GM19043 (cell line): ENCODE data around the gene PSME1.

Experiments used
- ATAC-seq: cut with Tn5 transposase; IDR thresholded peaks from one replicate; pipeline ENCODE4 v1.9.1; 2021; ENCODE audit warnings: low read depth; ENCODE audit not compliant: unreplicated experiment

The PSME1 gene

GRCh38 chr14:24135834-24136683 lies at the start of gene PSME1:
TSS of gene PSME1 (plus strand) at chr14:24136194. CDS start at chr14:24136263, 69 bp downstream.
- peak; percentile 93 for ATAC-seq

- ATAC-seq: no peak
Observed at GRCh38 chr14:24087004-24087403, 49.0 kb upstream of the PSME1 start.

- no peak for ATAC-seq
Observed at GRCh38 chr14:24088095-24088494, 47.9 kb upstream of the PSME1 start.

- ATAC-seq: no peak
Observed at GRCh38 chr14:24089890-24090289, 46.1 kb upstream of the PSME1 start.

- no peak for ATAC-seq
Observed at GRCh38 chr14:24092110-24092504, 43.9 kb upstream of the PSME1 start.

- ATAC-seq: no peak
Observed at GRCh38 chr14:24092505-24093206, 43.3 kb upstream of the PSME1 start.

GRCh38 chr14:24093207-24093900 lies 42.6 kb upstream of the PSME1 start:
- ATAC-seq: no peak

- ATAC-seq: peak; percentile 39
Observed at GRCh38 chr14:24093901-24094840, 41.8 kb upstream of the PSME1 start, which contains the start of gene PCK2. TSS of gene PCK2 (plus strand) at chr14:24094311. CDS start at chr14:24094406, 95 bp downstream.

- no peak for ATAC-seq
Observed at GRCh38 chr14:24094841-24095270, 41.1 kb upstream of the PSME1 start.

- peak; percentile 82 for ATAC-seq
Observed at GRCh38 chr14:24095271-24096068, 40.5 kb upstream of the PSME1 start.

- ATAC-seq: no peak
Observed at GRCh38 chr14:24096545-24097181, 39.3 kb upstream of the PSME1 start.

- ATAC-seq: no peak
Observed at GRCh38 chr14:24098229-24098926, 37.6 kb upstream of the PSME1 start.

- ATAC-seq: no peak
Observed at GRCh38 chr14:24098927-24099813, 36.8 kb upstream of the PSME1 start.

GRCh38 chr14:24100197-24100981 lies 35.6 kb upstream of the PSME1 start:
- ATAC-seq: no peak

- no peak for ATAC-seq
Observed at GRCh38 chr14:24100982-24101494, 35.0 kb upstream of the PSME1 start.
